Measurements from ENCODE around the gene SHD. TPM values are rescaled to one million over a fixed set of nuclear protein-coding genes. Genes with fewer than 3 reads are reported as not detected.
A peak's percentile ranks its signal among the peaks of the same experiment; 100 is the strongest.

Gene SHD
- total and polyA plus RNA-seq, 9 of the 15 experiments (the other 6 are each of a cell fraction or from before 2014, with no cell fraction given), result 0.05 to 0.62 (median 0.15) TPM; not detected in 5

GRCh38 chr19:4318460-4318859, 39.4 kb downstream of the SHD start:
- ChIA-PET CTCF (ENCODE audit: low intra/inter-chr PET ratio) (no interaction called here), POLR2A (no interaction called here)
- ATAC-seq, result no peak
- H3K4me1 ChIP-seq (replicated peaks in 1 of 2; ENCODE audit: control insufficient read depth in 2 of 2, insufficient read depth in 2 of 2, low read length in 2 of 2), result peaks cover 0 to 17% of the 10 kb centered on the region in 2 experiments; a peak in 3 of 5 replicates
- no peak overlapping the region for H3K27ac ChIP-seq (ENCODE audit: extremely low read depth, low read depth, low read length)
- no peaks in the 10 kb centered on the region for H3K79me2 ChIP-seq (ENCODE audit: control insufficient read depth, insufficient read depth, low read length)
- no peak for FAIRE-seq
- in situ Hi-C loops (cut with MboI) (no loop called here), intact Hi-C loops (cut with micrococcal nuclease) (no loop called here)
- H3K9me3 ChIP-seq (replicated peaks; ENCODE audit: control insufficient read depth, insufficient read depth, low read depth, low read length), result peaks cover 4% of the 10 kb centered on the region; the same call in 1 of the 2 replicates
- TF ChIP-seq RNF2 (IDR thresholded peaks at IDR 0.05) (no peak), PKNOX1 (IDR thresholded peaks at IDR 0.05) (no peak), ZFP36 (IDR thresholded peaks at IDR 0.05; ENCODE audit: low read depth, low read length, partially characterized antibody) (no peak), ZBTB17 (CRISPR knock-in tag; IDR thresholded peaks at IDR 0.05) (no peak), HDAC2 (IDR thresholded peaks at IDR 0.05) (no peak), GTF3C2 (IDR thresholded peaks at IDR 0.05; ENCODE audit: borderline replicate concordance, extremely low read depth, insufficient read length) (no peak), PHB2 (IDR thresholded peaks at IDR 0.05; ENCODE audit: low read depth) (no peak), NFE2L1 (tag; IDR thresholded peaks at IDR 0.05; ENCODE audit: borderline replicate concordance, low read depth) (no peak), ZC3H11A (IDR thresholded peaks at IDR 0.05; ENCODE audit: low read depth, low read length) (no peak), EHMT2 (IDR thresholded peaks at IDR 0.05) (no peak), CREB3 (tag; conservative IDR thresholded peaks at IDR 0.05; ENCODE audit: low read depth) (no peak), CBX5 (IDR thresholded peaks at IDR 0.05; ENCODE audit: borderline replicate concordance, low read depth) (no peak), ZNF655 (CRISPR knock-in tag; IDR thresholded peaks at IDR 0.05) (no peak), BRF1 (IDR thresholded peaks at IDR 0.05; ENCODE audit: borderline replicate concordance, extremely low read depth, insufficient read length) (no peak), ZNF280B (CRISPR knock-in tag; IDR thresholded peaks at IDR 0.05) (no peak)
- H3K4me2 ChIP-seq (ENCODE audit: insufficient read depth, low read length), result no peak overlapping the region
- WGBS (ENCODE audit: insufficient coverage, low coverage, missing lambda C conversion rate), result 66% methylated on average over 2 of the region's 7 CpGs
- no peaks in the 10 kb centered on the region for H3K36me3 ChIP-seq (ENCODE audit: control insufficient read depth, insufficient read depth, low read length)
- no peak for DNase-seq (ENCODE audit: extremely low read depth in 1 of 4, low spot score in 3 of 4)
- H3K9ac ChIP-seq (ENCODE audit: insufficient read depth in 1 of 2, low read depth in 2 of 2, low read length in 2 of 2), result 0 out of 4 replicates have a peak overlapping the region, but pooled peaks of 1 of the 2 experiments have one; percentile 66
- BruUV-seq (replicated peaks), result no TSS peak
- no peak overlapping the region for H2AFZ ChIP-seq (ENCODE audit: low read depth, low read length)
- no peaks in the 10 kb centered on the region for H4K20me1 ChIP-seq (replicated peaks; ENCODE audit: control insufficient read depth, insufficient read depth, low read length)
- H3K4me3 ChIP-seq, result no peak overlapping the region
- H3K9me1 ChIP-seq (ENCODE audit: control insufficient read depth, insufficient read depth, low read length), result no peaks in the 10 kb centered on the region
- no peaks in the 10 kb centered on the region for H3K27me3 ChIP-seq (ENCODE audit: control insufficient read depth in 2 of 2, insufficient read depth in 2 of 2, low read length in 2 of 2)
